Activated naive CD4-positive, alpha-beta T cell treated with anti-CD3 and anti-CD28 coated beads, Interleukin-2, amount 50 U/mL, for 16 hours (primary cell): ENCODE measurements around the gene TMEM139.

Experiments
- DNase-seq: peaks from one replicate; pipeline ENCODE4 v3.0.0-alpha.2; 2020

The TMEM139 gene

GRCh38 chr7:143329471-143330170 is 44.9 kb downstream of the TMEM139 start:
- no peak for DNase-seq

DNA sequence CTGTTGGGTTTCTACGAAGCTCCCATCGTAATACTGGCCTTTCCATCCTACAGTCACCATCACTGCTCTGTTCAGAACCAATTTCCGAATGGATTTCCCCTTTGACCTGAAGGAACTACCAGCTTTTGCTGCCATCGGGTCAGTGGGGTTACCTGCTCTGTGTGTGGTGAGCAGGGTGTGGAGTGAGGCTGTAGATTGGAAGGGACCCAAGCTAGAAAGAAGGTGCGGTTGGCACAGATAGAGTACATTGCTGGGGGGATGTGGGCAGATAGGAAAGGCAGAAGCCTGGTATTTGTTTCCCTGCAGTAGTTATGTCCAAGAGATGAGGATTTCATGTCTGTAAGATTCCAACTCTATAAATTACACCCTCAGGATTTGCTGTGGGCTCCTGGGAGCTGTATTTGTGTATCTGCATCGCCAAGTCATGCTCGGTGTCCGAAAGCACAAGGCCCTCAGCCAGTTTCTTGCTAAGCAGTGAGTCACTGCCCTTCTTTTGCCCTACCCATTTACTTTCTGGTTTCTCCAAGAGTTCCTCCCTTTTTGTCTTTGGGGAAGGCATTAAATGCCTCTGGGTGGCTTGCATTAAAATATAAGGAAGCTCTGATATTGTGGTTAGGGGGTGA is 46.5 kb downstream of the TMEM139 start:
- no peak for DNase-seq

DNA sequence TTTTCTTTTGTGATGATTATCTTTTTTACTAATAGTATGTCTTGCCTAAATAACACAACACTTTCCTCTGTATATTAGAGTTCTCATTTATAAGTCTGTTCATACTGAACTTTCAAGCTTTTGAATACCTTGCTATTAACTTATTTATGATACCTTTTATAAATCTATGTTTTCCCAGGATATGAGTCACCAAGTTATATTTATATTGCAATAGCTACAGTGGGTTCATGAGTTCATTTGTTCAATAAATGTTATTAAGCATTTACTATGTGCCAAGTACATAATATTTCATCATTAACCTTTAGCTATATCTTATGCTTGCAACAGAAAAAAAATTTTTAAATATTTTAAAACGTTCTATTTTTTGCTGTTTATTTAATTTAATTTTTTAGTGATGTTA is 49.5 kb downstream of the TMEM139 start:
- no peak for DNase-seq

DNA sequence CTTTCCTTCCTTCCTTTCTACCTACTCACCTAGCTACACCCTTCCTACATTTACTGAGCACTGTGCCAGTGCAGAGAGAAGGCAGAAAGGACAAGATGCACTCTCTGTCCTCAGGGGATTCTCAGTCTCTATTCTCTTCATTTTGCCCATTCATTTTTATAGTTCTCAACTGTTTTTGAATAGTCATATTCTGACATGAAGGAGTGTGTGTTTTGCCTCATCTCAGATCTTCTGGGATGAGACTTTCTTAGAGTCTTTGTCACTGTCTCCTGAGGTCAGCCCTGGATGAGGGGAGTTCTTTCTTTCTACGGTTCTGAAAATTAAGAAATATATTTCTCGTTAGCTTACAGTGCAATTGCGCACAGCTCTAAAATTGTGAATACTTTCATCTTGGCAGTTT is 52.5 kb downstream of the TMEM139 start:
- no peak for DNase-seq
